ENCODE data around the gene SYNGR3. TPM values are rescaled to one million over a fixed set of nuclear protein-coding genes. Genes with fewer than 3 reads are reported as not detected.

SYNGR3 gene
- total RNA-seq, 1 experiment from 2014 or later, result 15.2 TPM

DNA sequence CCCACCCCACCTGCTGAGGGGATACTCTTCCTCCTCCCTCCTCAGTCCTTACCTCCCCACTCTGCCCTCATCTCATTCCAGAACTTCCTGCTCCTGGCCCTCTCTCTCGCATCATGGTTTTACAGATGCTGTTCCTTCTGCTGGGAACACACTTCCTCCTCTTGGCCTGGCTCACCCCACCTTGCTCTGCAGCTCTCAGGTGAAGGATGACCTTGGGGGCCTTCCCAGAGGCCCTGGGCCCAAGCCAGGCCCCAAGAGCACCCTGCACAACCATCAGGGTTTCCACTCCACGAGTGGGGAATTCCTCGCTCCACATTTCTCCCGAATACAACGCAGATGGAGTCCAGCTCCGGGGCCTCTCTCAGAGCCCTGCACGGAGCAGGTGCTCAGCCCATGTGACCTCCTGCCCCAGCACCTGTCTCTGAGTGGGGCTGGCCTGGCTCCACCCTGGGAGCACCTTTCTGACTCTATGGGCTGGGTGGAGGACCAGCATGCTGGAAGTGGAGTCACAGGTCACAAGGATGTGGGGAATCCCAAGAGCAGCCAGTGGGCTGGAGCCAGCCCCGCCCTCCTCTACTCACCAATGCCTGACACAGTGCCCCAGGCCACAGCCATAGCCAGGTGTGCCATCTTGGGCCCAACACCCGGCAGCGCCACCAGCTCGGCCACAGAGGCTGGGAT lies 53.4 kb downstream of the SYNGR3 start:
- POLR2A ChIA-PET, result no interaction called here
- Histone ChIP-seq H3K4me1 (ENCODE audit: control insufficient read depth, insufficient read depth, low read length) (peaks cover 52% of the 10 kb centered on the region), H3K4me3 (ENCODE audit: low read depth in 2 of 2, low read length in 2 of 2) (no peak overlapping the region), H3K36me3 (ENCODE audit: control insufficient read depth, insufficient read depth, low read length) (no peaks in the 10 kb centered on the region; the same call in 1 of the 2 replicates), H3K9me3 (ENCODE audit: control insufficient read depth, insufficient read depth, low read depth, low read length) (no peaks in the 10 kb centered on the region), H3K27ac (ENCODE audit: low read length) (no peak overlapping the region), H3K27me3 (ENCODE audit: control insufficient read depth, insufficient read depth, low read length) (no peaks in the 10 kb centered on the region)
- in situ Hi-C loops (cut with HindIII; ENCODE audit: low pct_unique_long_range_greater_than_20kb, low sequenced_read_pairs) (no loop called here), intact Hi-C loops (cut with micrococcal nuclease; ENCODE audit: unreplicated experiment) (no loop called here)
- ATAC-seq (no peak), DNase-seq (ENCODE audit: low read depth, low spot score) (no peak)
- no TSS peak for BruUV-seq (replicated peaks)
- CTCF ChIA-PET, result interaction anchor here (0.8 kb wide), 1 partner anchor 40 kb away, joined by 8 read pairs; no protein-coding TSS in a partner anchor
- TF ChIP-seq, protein P1, sequence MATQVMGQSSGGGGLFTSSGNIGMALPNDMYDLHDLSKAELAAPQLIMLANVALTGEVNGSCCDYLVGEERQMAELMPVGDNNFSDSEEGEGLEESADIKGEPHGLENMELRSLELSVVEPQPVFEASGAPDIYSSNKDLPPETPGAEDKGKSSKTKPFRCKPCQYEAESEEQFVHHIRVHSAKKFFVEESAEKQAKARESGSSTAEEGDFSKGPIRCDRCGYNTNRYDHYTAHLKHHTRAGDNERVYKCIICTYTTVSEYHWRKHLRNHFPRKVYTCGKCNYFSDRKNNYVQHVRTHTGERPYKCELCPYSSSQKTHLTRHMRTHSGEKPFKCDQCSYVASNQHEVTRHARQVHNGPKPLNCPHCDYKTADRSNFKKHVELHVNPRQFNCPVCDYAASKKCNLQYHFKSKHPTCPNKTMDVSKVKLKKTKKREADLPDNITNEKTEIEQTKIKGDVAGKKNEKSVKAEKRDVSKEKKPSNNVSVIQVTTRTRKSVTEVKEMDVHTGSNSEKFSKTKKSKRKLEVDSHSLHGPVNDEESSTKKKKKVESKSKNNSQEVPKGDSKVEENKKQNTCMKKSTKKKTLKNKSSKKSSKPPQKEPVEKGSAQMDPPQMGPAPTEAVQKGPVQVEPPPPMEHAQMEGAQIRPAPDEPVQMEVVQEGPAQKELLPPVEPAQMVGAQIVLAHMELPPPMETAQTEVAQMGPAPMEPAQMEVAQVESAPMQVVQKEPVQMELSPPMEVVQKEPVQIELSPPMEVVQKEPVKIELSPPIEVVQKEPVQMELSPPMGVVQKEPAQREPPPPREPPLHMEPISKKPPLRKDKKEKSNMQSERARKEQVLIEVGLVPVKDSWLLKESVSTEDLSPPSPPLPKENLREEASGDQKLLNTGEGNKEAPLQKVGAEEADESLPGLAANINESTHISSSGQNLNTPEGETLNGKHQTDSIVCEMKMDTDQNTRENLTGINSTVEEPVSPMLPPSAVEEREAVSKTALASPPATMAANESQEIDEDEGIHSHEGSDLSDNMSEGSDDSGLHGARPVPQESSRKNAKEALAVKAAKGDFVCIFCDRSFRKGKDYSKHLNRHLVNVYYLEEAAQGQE (IDR thresholded peaks at IDR 0.05; ENCODE audit: insufficient read depth in 1 of 2, low read depth in 2 of 2, low read length in 1 of 2), result no peak
- TF ChIP-seq POLR2AphosphoS5 (IDR thresholded peaks at IDR 0.05; ENCODE audit: low read depth, low read length), result no peak
- no peak for TF ChIP-seq SIN3A (IDR thresholded peaks at IDR 0.05; ENCODE audit: borderline replicate concordance, insufficient read depth, low read depth, low read length)
- TF ChIP-seq, protein P2, sequence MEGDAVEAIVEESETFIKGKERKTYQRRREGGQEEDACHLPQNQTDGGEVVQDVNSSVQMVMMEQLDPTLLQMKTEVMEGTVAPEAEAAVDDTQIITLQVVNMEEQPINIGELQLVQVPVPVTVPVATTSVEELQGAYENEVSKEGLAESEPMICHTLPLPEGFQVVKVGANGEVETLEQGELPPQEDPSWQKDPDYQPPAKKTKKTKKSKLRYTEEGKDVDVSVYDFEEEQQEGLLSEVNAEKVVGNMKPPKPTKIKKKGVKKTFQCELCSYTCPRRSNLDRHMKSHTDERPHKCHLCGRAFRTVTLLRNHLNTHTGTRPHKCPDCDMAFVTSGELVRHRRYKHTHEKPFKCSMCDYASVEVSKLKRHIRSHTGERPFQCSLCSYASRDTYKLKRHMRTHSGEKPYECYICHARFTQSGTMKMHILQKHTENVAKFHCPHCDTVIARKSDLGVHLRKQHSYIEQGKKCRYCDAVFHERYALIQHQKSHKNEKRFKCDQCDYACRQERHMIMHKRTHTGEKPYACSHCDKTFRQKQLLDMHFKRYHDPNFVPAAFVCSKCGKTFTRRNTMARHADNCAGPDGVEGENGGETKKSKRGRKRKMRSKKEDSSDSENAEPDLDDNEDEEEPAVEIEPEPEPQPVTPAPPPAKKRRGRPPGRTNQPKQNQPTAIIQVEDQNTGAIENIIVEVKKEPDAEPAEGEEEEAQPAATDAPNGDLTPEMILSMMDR (IDR thresholded peaks at IDR 0.05), result no peak
- no peak for TF ChIP-seq TCF7L2 (IDR thresholded peaks at IDR 0.05; ENCODE audit: low read depth, low read length)

Other genes starting within 250 kb of the SYNGR3 start
- 117 TPM for gene NME3, start 218.4 kb upstream of the SYNGR3 start, total RNA-seq (2021; ENCODE audit: unreplicated experiment)
- 53.4 TPM for gene EME2, start 217.2 kb upstream of the SYNGR3 start, total RNA-seq (2021; ENCODE audit: unreplicated experiment)
- gene MRPS34, start 216.8 kb upstream of the SYNGR3 start, total RNA-seq (2021; ENCODE audit: unreplicated experiment), result 187 TPM
- 23.0 TPM for gene SPSB3, start 207.4 kb upstream of the SYNGR3 start, total RNA-seq (2021; ENCODE audit: unreplicated experiment)
- gene NUBP2, start 207.0 kb upstream of the SYNGR3 start, total RNA-seq (2021; ENCODE audit: unreplicated experiment), result 85.8 TPM
- gene IGFALS, start 196.3 kb upstream of the SYNGR3 start, total RNA-seq (2021; ENCODE audit: unreplicated experiment), result 0.10 TPM
- 58.9 TPM for gene HAGH, start 163.1 kb upstream of the SYNGR3 start, total RNA-seq (2021; ENCODE audit: unreplicated experiment)
- gene FAHD1, start 162.8 kb upstream of the SYNGR3 start, total RNA-seq (2021; ENCODE audit: unreplicated experiment), result 34.6 TPM
- gene MEIOB, start 117.8 kb upstream of the SYNGR3 start, total RNA-seq (2021; ENCODE audit: unreplicated experiment), result not detected
- 3.3 TPM for gene HS3ST6, start 71.6 kb upstream of the SYNGR3 start, total RNA-seq (2021; ENCODE audit: unreplicated experiment)
- 25.3 TPM for gene MSRB1, start 46.8 kb upstream of the SYNGR3 start, total RNA-seq (2021; ENCODE audit: unreplicated experiment)
- 0.26 TPM for gene RPL3L, start 35.3 kb upstream of the SYNGR3 start, total RNA-seq (2021; ENCODE audit: unreplicated experiment)
- gene NDUFB10, start 30.4 kb upstream of the SYNGR3 start, total RNA-seq (2021; ENCODE audit: unreplicated experiment), result 287 TPM
- gene RPS2, start 25.1 kb upstream of the SYNGR3 start, total RNA-seq (2021; ENCODE audit: unreplicated experiment), result 2,794 TPM
- not detected for gene RNF151, start 23.1 kb upstream of the SYNGR3 start, total RNA-seq (2021; ENCODE audit: unreplicated experiment)
- 42.4 TPM for gene TBL3, start 17.9 kb upstream of the SYNGR3 start, total RNA-seq (2021; ENCODE audit: unreplicated experiment)
- 4.0 TPM for gene NOXO1, start 8.5 kb upstream of the SYNGR3 start, total RNA-seq (2021; ENCODE audit: unreplicated experiment)
- gene GFER, start 5.8 kb upstream of the SYNGR3 start, total RNA-seq (2021; ENCODE audit: unreplicated experiment), result 49.2 TPM
- gene ZNF598, start 19.9 kb downstream of the SYNGR3 start, total RNA-seq (2021; ENCODE audit: unreplicated experiment), result 85.7 TPM
- gene NPW, start 29.8 kb downstream of the SYNGR3 start, total RNA-seq (2021; ENCODE audit: unreplicated experiment), result 15.3 TPM
- 174 TPM for gene NHERF2, start 36.9 kb downstream of the SYNGR3 start, total RNA-seq (2021; ENCODE audit: unreplicated experiment)
- 39.8 TPM for gene NTHL1, start 57.9 kb downstream of the SYNGR3 start, total RNA-seq (2021; ENCODE audit: unreplicated experiment)
- 115 TPM for gene TSC2, start 58.0 kb downstream of the SYNGR3 start, total RNA-seq (2021; ENCODE audit: unreplicated experiment)
- 279 TPM for gene PKD1, start 145.9 kb downstream of the SYNGR3 start, total RNA-seq (2021; ENCODE audit: unreplicated experiment)
- gene RAB26, start 158.7 kb downstream of the SYNGR3 start, total RNA-seq (2021; ENCODE audit: unreplicated experiment), result 92.2 TPM
- 108 TPM for gene TRAF7, start 165.8 kb downstream of the SYNGR3 start, total RNA-seq (2021; ENCODE audit: unreplicated experiment)
- gene CASKIN1, start 206.6 kb downstream of the SYNGR3 start, total RNA-seq (2021; ENCODE audit: unreplicated experiment), result 4.5 TPM
- gene MLST8, start 215.5 kb downstream of the SYNGR3 start, total RNA-seq (2021; ENCODE audit: unreplicated experiment), result 91.1 TPM
- 8.7 TPM for gene BRICD5, start 220.9 kb downstream of the SYNGR3 start, total RNA-seq (2021; ENCODE audit: unreplicated experiment)
- 48.7 TPM for gene PGP, start 224.9 kb downstream of the SYNGR3 start, total RNA-seq (2021; ENCODE audit: unreplicated experiment)
- gene E4F1, start 233.6 kb downstream of the SYNGR3 start, total RNA-seq (2021; ENCODE audit: unreplicated experiment), result 50.8 TPM
- 4.4 TPM for gene DNASE1L2, start 246.5 kb downstream of the SYNGR3 start, total RNA-seq (2021; ENCODE audit: unreplicated experiment)